Amygdala (tissue), 56 donors: Measurements from ENCODE around the gene FST.

ENCODE experiments used
- DNase-seq, 56 donors: peaks; one replicate each; lab custom pipeline; 2025; lab: John Stamatoyannopoulos, UW

Gene FST

GRCh38 chr5:53507013-53507412 is 26.6 kb downstream of the FST start:
- no peak for DNase-seq

DNA sequence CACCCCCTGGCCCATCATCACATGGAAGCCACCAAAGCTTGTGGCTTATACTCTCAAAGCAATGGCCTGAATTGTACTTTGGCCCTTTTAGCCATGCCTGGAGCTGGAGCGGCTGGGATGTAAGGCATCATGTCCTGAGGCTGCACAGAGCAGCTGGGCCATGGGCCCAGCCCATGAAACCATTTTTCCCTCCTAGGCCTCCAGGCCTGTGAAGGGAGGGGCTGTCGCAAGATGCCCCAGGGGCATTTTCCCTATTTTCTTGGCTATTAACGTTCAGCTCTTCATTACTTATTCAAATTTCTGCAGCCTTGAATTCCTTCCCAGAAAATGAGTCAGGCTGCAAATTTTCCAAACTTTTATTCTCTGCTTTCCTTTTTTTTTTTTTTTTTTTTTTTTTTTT is 27.7 kb downstream of the FST start:
- no peak for DNase-seq

GRCh38 chr5:53512539-53512938 is 32.1 kb downstream of the FST start:
- no peak for DNase-seq

DNA sequence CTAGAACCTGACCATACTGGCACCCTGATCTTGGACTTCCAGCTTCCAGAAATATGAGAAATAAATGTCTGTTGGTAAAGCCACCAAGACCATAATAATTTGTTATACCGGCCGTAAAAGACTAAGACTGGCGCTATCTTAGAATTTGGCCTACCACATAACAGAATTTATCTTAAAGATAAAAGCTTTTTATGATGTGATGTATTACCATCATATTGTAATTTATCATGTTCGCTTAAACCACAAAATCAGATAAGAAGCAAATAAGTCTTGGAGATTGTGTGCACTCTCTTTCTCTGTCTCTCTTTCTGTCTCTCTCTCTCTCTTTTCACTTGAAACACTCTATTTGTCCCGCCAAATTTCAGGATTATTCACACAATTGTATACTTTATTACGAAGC is 35.6 kb downstream of the FST start:
- no peak for DNase-seq

DNA sequence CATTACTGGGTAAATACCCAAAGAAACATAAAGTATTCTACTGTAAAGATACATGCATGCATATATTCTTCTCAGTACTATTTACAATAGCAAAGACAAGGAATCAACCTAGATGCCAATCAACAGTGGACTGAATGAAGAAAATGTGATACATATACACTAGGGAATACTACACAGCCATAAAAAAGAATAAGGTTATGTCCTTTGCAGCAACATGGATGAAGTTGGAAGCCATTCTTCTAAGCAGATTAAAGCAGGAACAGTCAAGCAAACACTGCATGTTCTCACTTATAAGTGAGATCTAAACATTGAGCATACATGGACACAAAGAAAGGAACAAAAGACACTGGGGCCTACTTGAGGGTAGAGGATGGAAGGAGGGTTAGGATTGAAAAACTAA is 40.4 kb downstream of the FST start:
- DNase-seq: no peak
